ENCODE results near the gene HOXC5.
A peak's percentile ranks its signal among the peaks of the same experiment; 100 is the strongest.

The HOXC5 gene

DNA sequence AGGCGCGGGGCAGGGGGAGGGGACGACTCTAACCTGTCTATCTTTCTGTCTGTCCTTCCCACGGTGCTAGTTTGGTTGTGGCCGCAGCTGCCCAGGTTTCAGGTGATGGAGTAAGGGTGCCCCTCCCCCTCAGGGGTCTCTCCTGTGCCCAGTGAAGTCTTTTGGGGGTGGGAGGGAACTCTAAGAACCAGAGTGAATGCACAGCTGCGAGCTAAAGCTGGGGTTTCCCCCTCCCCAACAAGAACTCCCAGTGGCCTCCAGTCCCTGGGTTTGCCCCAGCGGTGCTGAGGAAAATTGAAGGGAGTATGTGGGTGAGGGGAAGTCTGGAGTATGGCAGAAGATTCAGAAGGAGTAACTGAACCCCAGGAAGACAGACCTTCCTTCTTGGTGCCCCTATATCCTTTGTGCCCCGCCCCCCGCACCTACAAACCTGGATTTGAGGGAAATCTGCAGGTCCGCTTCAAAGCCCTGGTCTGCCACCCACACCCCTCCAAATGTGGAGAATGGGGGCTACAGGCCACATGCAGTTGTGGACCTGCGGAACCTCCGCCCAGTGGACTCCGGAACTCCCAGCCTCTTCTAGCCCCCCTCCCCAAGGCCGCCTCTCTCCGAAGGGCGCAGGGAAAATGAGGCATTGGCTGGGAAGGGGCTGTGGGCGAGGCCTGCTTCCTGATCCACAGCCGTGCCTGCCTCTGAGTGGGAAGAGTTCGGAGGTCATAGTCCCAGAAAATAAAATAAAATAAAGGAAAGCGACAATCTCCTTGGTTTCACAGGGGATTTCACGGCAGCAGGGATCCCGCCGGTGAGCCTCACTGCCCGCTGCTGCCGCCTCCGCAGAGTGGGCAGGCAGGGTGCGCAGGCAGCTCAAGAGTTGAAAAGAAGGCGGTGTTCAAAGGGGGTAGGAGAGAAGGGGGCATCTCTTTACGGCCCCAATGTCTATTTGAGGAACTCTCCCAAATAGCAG is 36.3 kb upstream of the HOXC5 start:
- DNase-seq: no peak

DNA sequence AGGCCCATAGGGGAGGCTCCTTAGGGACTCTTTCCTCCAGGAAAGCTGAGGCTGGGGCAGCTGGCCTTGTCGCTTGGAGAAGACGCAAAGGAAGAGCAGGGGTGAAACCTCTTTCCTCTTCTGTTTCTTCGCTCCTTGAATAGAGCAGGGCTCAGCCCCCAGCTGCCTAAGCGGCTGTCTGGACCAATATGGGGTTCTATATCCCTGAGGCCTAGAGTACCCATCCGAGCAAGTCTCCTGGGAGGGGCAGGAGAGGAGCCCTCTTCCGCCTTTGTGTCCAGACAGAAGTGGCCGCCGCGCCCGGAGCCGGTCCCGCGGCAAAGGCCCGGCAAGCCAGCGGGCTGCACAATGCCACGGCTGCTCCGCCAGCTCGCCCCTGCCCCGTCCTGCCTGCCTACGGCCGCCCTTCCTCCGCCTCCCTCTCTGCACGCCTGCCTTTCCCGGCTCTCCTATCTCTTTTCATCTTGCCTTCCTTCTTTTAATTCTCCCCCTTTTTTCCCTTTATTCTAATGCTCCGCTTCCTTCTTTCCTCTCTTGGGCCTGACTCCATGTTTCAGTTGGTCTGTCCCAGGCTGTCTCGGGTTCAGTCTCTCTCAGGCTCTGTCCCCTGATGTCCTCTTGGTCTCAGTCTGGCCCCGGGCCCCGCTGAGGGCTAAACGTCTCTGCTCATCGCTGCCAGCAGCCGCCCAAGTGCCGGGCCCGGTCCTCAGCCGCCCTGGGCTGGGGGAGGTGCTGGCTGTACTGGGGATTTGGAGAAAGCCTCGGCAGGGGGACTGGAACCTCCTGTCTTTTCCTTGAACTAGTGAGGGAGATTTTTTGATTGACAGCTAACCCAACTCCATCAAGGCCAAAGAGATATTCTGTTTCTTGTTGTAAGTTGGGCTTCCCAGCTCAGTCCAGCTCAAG is 35.4 kb upstream of the HOXC5 start:
- DNase-seq: no peak

DNA sequence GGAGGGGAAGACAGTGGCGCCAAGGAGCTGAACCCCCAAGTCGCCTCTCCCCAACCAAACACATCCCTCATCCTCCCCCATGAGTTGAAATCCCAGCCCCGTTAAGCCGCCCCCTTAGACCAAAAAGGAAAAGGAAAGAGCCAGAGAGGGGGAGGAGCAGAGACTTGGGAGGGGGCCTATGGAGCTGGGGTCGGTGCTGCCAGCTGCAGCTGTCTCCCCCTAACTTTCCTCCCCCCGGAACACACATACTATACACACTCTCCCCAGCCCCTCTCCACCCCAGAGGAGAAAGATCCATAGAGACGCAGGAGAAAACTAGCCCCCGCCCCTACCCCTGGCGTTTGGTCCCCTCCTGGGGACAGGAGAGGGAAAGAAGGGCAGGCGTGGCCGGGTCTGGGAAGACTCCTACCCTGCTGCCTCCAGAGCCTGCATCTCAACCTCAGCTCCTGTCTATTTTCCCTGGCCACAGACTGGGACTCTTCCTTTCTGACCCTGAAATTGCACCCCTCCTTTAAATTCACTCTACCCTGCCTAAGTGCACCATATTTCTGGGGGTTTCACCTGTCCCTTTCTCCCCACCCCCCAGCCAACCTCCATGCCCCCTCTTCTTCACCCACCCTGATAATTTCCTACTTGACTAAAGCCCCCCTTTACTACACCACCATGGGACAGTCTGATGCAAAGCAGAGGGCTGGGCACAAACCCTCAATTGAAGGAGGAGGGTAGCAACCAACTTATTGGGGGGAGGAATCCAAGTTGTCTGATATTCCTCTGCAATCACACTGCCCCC is 34.5 kb upstream of the HOXC5 start:
- DNase-seq: no peak

DNA sequence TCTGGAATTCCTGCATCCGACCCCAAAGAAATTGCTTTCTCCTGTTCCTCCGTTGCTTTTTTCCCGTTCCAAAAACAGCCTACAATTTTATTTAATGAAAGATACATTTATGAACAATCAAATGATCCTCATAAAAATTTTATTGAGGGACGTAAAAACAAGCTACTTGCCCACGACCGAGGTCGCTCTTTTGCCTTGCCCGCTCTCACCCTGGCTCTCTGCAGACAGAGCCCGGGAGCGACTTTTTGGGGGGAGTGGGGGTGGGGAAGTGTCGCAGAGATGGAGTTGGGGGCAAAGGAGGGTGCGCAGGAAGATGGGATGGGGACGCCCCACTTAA is 34.0 kb upstream of the HOXC5 start:
- no peak for DNase-seq

DNA sequence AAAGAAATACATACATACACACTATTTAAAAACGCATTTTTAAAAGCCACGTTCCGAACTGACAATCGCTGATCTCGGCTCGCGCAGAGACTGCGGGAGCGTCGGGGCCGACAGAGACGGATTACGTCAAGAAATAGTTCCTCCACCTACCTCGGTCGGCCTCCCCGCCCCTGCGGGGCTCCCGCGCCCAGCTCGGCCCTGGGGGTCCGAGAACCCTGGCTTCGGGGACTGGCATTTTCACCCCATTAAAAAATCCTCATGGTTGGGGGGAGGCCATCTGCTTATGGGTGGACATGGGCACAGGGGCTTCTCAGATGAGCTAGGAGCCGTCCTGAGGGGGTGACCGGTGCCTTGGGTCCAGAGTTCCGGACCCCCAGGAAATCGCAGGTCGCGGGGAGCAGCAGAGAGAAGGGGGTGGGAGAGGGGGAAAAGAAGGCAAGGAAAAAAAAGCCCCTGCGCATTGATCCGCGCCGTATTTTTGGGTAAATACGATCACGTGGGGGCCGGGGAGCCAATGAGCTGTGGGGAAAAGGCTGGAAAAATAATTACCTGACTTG is 33.2 kb upstream of the HOXC5 start:
- DNase-seq: no peak

DNA sequence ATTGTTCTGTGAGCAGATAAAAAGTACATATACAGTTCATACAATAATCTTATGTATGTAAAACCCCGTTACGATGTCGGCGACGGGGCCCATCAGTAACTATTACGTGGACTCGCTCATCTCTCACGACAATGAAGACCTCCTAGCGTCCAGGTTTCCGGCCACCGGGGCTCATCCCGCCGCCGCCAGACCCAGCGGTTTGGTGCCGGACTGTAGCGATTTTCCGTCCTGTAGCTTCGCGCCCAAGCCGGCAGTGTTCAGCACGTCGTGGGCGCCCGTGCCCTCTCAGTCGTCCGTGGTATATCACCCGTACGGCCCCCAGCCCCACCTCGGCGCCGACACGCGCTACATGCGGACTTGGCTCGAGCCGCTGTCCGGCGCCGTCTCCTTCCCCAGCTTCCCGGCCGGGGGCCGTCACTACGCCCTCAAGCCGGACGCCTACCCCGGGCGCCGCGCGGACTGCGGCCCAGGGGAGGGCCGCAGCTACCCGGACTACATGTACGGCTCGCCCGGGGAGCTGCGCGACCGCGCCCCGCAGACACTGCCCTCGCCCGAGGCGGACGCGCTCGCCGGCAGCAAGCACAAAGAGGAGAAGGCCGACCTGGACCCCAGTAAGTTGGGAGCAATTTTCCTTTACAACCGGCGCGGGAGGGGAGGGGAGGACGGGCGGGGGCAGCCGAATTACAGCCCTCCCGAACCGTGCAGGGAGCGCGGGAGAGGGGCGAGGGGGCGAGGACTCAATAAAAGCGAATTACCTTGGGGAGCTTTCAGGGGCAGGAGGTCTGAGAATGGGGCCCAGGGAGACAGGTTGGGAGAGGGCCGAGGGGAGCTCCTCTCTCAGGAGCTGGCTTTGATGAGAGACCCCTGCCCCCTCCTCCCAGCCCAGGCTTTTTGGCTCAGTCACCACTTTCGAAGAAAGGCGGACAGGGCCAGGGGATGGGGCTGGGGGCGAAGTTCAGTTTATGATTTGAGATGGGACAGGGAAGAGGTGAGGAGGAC is 32.4 kb upstream of the HOXC5 start, which contains the start of gene HOXC9:
Gene HOXC9 (plus strand): TSS at position 46 of the 999 bp plus-strand sequence. CDS start 28 bp downstream, at position 74.
- DNase-seq: no peak

DNA sequence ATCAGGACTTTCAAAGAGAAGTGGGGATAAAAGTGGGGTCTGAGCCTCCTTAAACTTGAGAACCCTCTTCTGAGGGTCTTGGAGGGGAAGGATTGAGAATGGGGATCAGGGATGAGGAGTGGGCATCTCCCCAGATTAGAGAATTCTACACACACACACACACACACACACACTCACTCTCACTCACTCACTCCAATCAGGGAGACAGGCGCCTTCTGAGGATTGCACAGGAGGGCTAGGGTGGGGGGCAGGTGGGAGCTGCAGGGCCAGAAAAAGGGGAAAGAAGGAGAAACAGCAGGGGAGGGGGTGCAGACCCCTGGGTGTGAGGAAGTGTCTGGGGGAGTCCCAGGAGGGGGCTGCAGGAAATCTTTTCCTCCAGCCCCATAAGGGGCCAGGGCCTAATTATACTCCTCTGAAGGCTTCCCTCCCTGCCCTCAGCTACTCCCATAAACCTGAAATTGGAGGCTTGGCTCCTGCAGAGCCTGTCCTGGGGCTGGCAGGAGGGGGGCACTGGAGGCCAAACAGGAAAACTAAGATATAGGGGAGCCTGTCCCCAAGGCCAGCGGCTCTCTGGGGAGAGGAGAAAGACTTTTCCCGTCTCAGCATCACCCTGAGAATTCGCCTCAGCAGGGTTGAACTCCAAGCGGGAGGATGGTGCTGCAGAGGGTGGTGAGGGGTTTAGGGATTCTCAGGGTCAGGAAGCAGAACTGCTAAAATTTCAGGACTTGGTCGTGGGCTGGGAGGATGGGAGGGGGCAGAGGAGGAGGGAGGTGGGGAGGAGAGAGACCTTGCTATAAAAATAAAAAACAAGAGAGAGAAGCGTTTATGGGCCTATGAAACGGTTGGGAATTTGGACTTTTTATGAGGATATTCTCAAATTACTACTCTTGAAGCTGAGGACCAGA is 31.3 kb upstream of the HOXC5 start:
- no peak for DNase-seq

DNA sequence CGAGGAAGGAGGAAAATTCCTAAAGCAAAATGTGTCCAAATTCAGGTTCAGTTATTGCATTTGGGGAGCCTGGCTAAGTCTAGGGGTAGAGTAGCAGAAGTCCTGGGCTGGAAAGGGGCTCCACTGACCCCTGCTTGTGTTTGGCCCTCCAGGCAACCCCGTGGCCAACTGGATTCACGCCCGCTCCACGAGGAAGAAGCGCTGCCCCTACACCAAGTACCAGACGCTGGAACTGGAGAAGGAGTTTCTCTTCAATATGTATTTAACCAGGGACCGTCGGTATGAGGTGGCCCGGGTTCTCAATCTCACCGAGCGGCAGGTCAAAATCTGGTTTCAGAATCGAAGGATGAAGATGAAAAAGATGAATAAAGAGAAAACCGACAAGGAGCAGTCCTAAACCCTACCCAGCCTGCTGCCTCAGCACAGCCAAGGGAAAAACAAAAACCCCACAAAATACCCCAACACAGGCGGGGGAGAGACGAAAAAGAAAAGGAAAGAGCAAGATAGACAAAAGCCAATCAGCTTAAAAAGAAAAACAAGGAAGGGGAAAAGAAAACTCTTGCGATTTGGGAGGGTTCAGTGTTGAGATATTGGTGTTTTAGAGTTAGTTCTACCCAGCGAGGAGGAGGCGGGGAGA is 30.5 kb upstream of the HOXC5 start:
- DNase-seq: no peak

DNA sequence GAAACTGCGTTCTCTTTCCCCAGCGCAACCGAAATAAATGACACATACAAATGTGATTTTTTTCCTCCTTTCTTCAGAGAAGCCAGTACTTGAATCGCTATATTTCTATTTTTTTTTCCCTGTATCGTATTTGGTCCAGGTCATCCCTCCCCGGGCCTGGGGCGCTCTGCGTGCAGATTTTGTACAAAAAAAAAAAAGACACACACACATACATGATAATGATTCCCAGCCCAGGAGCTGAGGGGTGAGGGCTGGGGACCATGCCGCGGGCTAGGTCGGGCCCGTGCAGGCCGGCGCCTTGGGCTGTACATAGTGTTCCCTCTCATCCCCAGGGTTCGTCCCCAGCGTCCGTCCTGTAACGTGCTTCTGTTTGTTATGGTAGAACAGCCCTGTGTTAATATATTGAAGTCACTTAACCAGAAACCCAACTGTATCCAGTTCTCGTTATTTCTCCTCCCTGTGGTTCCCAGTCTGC is 29.9 kb upstream of the HOXC5 start:
- no peak for DNase-seq

DNA sequence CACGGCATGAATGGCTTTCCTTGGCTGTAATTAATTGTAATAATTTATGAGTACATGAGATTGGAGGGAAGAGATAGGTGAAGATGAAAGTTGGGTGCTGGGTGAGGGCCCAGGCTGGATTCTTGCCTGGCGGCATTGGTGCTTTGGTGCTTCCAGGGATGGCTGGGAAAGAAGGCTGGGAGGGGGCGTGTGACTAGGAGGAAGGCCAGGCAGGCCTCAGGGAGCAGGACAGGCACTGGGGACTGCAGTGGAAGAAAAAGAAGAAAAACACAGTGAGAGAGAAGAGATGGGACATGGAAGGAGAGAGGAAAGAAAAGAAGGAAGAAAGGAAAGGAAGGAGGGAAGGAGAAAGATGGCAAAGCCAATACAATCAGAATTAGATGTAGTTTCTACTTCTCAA is 29.2 kb upstream of the HOXC5 start:
- DNase-seq: no peak

DNA sequence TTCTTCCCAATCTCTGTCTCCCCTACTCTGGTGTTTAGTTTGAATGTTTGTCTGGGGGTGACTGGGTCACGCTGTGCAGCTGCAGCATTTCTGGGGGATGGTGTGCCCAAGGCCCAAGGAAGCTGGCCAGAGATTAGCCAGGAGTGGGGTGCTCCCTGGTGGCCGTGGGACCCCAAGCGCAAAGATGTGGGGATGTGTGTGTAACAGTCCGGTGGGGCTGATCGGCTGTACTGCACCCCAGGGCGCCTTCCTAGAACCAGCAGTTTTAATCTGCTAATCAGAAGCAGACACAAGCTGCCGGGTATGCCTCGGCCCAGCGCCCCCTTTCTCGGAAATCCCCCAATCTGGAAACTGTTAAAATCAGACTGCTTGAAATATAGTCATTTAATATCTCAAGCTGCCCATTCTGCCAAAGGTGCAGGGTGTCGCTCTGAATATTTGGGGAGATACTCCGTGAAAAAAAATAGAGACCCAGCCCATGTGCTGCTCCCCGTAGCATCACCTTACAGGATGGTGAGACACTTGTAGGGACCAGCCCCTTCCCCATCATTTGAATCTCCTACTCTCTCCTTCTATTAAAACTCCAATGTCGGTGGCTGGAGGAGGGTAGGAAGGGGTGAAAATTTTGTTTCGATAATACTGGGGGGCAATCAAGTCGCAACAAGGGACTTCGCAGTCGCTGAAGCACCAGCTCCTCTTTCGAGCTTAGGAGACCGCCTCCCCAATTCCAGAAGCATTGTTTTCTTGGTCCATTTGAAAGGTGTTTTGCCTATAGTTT is 28.6 kb upstream of the HOXC5 start:
- DNase-seq: no peak

DNA sequence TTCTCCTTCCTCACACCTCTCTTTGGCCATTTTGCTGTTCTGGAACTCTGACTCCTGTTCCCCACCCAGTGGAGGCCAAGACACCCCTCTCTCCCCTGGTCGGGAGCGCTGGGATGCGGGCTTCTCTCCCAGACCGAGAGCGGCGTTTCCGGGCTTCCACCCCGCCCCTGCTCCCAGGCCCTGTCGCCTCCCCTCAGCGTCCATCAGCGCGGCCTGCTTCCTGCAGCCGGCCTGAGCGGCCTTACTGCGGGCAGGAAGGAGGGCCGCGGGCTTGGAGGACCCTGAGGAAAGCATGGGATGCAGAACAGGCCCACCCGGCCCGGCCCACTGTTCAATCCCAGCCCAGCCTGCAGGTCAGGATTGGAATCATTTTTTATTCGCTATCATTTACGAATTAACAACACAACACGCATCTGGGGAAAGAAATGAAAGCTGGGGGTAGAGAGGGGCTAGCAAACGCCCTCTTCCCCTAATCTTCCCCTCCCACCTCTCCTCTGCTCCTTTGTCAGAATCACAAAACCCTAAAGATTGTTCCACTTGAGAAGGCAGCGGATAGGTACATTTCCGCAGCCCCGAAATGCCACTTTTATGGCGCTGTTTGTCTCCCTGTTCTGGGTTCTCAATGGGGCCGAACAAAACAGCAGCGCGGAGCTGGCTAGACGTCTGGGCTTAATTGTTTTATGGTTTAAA is 27.9 kb upstream of the HOXC5 start:
- no peak for DNase-seq

DNA sequence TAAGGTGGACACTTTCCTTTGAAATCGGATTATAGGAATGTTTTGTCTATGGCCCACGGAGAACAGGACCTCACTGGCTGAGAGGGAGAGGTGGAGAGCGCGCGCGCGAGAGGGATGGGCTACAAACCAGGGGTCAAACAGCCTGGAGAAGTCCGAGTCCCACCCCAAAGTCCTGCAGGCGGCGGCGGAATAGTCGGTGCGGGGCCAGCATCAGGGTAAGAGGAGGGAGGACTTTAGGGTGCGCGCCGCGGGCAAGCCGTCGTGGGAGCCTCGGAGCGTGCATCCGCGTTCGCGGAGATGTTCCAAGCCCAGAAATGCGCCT is 27.4 kb upstream of the HOXC5 start:
- DNase-seq: no peak

DNA sequence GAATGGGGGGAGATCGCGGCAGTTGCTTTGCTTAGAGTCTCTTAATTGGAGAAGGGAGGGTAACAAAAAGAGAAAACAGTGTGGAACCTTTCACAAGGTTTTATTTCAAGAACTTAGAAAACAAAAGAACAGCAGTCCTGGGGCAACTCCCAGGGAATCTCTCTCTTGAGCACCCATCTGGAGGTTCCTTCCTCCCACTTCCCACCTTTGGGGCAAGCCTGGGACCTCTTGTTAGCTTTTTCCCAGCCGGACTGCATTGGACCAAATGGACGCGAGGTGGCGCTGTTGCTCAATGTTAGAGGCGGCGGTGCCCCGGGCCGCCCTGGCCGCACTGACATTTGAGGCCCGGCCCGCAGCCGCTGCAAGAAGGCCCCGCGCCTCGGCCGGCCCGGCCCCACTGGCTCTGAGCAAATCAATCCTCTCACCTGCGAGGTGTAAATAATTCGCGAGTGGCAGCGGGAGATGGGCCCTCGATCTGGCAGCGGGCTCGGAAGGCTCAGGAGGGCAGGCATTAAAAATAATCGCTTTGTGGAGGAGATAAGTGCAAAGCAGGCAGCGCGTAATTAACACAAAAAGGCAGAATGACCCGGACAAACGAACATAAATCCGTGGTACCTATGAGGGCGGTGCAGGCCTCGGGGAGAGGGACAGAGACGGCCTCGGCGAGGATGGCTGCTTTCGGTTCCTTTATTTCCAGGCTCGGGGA is 26.8 kb upstream of the HOXC5 start:
- peak; percentile 79 for DNase-seq

DNA sequence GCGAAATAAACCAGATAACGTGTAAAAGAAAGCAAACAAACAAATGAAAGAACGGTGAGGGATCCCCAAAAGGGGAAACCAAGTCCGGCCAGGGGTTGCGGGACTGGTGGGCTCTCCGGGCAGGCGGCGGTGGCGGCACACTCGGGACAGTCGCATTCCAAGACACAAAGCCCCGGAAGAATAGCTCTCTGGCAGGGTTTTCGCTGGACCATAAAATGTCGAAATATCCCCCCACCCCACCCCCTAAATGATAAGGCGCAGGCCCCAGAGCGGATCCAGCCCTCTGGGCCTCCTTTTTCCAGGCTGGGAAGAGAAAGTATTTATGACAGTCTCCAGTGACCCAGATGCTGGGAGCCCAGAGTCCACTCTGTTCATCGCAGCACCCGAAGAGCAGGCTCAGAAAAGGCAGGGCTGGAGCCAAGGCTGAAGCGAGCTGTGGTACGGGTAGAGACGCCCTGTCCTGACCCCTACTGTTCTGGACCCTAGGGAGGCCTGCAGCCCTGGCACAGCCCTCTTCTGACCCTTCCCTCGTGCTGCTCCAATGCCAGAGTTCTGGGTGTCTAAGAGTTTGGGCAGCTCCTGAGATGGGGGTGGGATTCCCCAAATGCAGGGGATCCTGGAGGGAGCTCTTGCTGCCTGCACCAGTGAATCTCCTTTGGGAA is 26.2 kb upstream of the HOXC5 start:
- DNase-seq: no peak

DNA sequence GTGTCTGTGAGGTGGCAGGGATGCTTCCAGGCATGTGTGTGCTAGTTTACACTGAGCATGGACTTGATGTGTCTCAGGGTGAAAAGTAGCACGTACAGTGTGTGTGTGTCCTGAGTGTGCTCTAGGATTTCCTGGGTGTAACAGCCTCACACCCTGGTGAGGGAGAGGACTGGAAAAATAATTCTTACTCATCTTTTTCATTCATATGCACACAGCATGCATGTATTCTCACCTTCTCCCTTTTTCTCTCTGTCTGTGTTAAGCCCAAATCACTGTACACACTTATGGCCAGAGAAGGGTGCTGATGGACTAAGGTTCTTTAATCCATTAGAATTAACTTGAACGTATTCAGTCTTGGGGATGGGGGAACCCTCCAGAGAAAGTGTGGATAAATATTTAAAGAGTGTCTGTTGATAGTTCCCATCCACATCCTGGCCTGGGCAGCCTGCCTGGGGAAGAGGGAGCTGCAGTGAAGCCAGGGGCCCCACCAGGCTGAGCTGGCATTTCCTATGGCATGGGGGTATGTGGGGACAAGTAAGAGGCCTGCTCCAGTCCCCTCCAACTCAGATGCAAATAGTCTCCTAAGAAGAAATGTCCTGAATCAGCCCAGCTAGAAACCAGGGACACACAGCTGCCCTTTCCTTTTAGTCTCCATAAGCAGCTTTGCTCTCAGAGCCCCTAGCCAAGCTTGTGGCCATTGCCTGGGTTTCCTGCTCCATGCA is 25.2 kb upstream of the HOXC5 start:
- no peak for DNase-seq

DNA sequence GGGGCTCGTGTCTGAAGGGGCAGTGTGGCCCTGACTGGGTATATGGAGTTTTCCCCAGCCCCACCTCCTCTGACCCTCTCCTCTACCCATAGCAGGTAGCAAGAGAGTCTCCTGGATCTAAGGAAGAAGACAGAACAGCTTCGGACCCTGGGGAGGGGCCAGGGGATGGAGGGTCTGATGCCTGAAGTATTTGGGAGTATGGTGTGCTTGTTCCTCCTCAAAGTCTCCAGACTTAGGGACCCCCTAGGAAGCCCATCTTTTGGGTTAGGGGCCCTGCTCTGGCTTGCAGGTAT is 24.6 kb upstream of the HOXC5 start:
- DNase-seq: no peak

Measured in hematopoietic multipotent progenitor cell treated with erythropoietin and hydrocortisone succinate and interleukin-3 and kit ligand, for 8 days (in vitro differentiated cells).